Airway epithelial cell (primary cell): ENCODE measurements around the gene PSMA2. TPM values are rescaled to one million over a fixed set of nuclear protein-coding genes. Genes with fewer than 3 reads are reported as not detected.

Experiments used
- total RNA-seq: library from RNA; depleted of rRNA; stranded (reverse); fragments of >200 nt; gene quantifications from 2 replicates; pipeline ENCODE4 v1.2.3, GENCODE V29; 2015

Gene PSMA2
- 117 and 121 TPM in 2 replicates for total RNA-seq

DNA sequence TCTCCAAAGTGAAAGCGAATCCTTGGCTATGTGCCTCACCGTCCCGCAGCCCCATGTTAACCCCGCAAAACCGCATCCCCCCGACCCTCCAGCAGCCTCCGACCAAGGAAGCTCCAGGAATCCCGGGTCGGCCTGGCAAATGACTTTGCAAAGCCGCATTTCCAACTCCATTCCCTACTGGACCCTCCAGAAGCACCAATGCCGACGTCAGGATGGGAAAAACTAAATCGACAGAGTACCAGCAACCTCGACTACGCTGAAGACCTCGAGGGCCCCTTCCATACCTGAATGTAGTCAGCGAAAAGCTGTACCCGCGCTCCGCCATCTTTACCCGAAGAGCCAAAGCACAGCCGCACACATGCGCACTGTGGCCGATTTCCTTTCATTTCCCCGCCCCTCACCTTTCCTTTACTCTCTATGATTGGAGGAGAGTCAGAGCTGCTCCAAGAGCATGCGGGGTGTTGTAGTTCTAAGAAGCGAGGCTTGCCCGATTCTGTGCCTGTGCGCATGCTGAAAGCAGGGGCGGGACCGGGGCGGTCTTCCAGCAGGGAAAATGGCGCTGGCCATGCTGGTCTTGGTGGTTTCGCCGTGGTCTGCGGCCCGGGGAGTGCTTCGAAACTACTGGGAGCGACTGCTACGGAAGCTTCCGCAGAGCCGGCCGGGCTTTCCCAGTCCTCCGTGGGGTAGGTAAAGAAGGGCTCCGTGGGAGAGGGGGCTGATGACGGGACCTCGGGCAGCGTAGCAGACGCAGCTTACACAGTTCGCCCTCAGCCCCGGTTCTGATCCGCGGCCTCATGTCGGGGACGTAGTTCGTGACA, at the start of gene PSMA2, which contains the start of gene MRPL32:
PSMA2 (minus strand) TSS at position 341 of the 818 bp plus-strand sequence; CDS start at position 325, 16 bp downstream.
MRPL32 (plus strand) TSS at position 543 of the 818 bp plus-strand sequence; CDS start at position 554, 11 bp downstream.

DNA sequence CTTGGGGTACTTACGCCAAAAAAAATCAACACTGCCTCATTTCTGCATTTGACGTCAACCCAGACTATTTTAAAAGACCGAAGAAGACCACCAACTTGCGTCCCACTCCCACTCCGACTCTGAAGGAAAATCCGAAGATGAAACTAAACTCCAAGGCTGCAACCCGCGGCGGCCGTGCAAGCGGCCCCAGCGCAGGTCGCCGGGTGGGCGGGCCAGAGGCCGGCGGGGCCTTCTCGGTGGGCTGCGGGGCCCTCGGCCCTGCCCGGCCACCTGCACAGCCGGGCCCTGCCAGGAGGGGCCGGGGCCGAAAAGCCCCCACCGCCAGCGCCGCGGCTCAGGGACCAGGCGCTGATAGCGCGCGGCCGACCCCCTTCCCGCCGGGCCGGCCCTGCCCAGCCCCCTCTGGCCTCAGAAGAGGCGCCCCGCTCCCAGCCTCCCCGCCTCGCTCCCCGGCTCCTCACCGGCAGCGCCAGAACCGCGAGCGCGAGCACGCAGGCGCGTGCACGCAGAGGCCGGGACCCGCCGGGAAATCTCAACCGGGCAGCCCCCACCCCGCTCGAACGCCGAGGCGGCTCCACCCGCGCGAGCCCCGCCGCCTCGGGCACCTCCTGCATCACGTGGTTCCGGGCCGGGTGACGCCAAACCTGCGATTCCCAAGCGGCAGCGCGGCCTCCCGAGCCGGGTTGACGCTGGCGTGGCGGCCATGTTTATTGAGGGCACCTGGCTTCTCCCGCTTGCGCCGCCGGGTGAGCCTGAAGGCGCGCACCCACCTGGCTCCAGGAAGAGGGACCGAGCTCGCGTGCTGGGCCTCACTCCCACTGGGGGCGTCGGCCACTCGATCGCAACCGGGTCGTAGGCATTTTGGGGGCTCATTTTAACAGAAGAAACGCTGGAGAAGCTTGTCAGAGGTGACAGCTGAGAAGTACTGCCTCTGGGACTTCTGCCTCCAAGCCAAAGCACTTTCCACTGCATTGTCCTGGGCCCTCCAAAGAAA, 20.2 kb downstream of the PSMA2 start, which contains the start of gene C7orf25:
C7orf25 (minus strand) TSS at position 617 of the 994 bp plus-strand sequence. CDS start 1,170 bp downstream, outside the sequence.

Other genes with a start within 250 kb of the PSMA2 start
- gene C7orf25, start 20.1 kb downstream of the PSMA2 start, total RNA-seq = 3.1 and 7.5 TPM in 2 replicates
- gene MRPL32, start 202 bp upstream of the PSMA2 start, total RNA-seq = 44.8 and 53.2 TPM in 2 replicates
- not detected in 2 replicates for gene HECW1, start 180.5 kb upstream of the PSMA2 start, total RNA-seq